Peyer's patch (tissue), 4 donors: ENCODE measurements around the gene UBXN1. TPM values are rescaled to one million over a fixed set of nuclear protein-coding genes. Genes with fewer than 3 reads are reported as not detected.
A peak's percentile ranks its signal among the peaks of the same experiment; 100 is the strongest.

Experiments
- DNase-seq, 3 donors: peaks; one replicate each; pipeline ENCODE4 v3.0.0-alpha.2; 2017 to 2019
- H3K27ac ChIP-seq, 4 donors: fragments of 200-600 bp; sonication (generic); one replicate each; pipeline ENCODE4 v1.5.1; 2016 to 2019
- H3K27me3 ChIP-seq, 2 donors: fragments of 200-600 bp; sonication (generic); one replicate each; pipeline ENCODE4 v1.5.1; 2019
- H3K36me3 ChIP-seq, 3 donors: fragments of 200-600 bp; sonication (generic); one replicate each; pipeline ENCODE4 v1.5.1; 2016 to 2019
- H3K4me1 ChIP-seq, 4 donors: fragments of 200-600 bp; sonication (generic); one replicate each; pipeline ENCODE4 v1.5.1; 2016 to 2019
- H3K4me3 ChIP-seq, 4 donors: fragments of 200-600 bp; sonication (generic); 1 replicate in 3 of 4; 2 replicates in 1 of 4; pipeline ENCODE4 v1.5.1; 2016 to 2019; ENCODE audit warnings: mild to moderate bottlenecking in 1 of 4
- H3K9me3 ChIP-seq, 4 donors: fragments of 200-600 bp; sonication (generic); one replicate each; pipeline ENCODE4 v1.5.1; 2016 to 2019; ENCODE audit warnings: mild to moderate bottlenecking in 1 of 4
- CTCF ChIP-seq, 6 experiments: fragments of 450-650 bp in 4 of 6; fragments of 200-600 bp in 2 of 6; sonication (generic) in 1 of 6; IDR thresholded peaks; one replicate each; pipeline ENCODE4 v1.5.1; 2017 to 2019; ENCODE audit warnings: antibody characterized with exemption in 6 of 6, mild to moderate bottlenecking in 3 of 6, moderate library complexity in 1 of 6
- POLR2A ChIP-seq, 2 donors: fragments of 450-650 bp; IDR thresholded peaks; one replicate each; pipeline ENCODE4 v1.5.1; 2017; ENCODE audit warnings: antibody characterized with exemption in 2 of 2, mild to moderate bottlenecking in 2 of 2, moderate library complexity in 2 of 2
- total RNA-seq, 4 donors: library from RNA; depleted of rRNA; stranded (reverse); fragments of >200 nt; gene quantifications; one replicate each; pipeline ENCODE4 v1.1.0, GENCODE V29; 2016

UBXN1 gene
- total RNA-seq, 4 donors from 2014 or later, result 91.1 to 169 (median 100) TPM

GRCh38 chr11:62649486-62649885 is 29.4 kb downstream of the UBXN1 start:
- no peak for TF ChIP-seq POLR2A (IDR thresholded peaks at IDR 0.05)
- no peak for TF ChIP-seq CTCF (IDR thresholded peaks at IDR 0.05)
- Histone ChIP-seq H3K4me1 (peaks cover 0 to 33% (median 13%) of the 10 kb centered on the region in 4 donors), H3K36me3 (peaks cover 0 to 23% (median 0%) of the 10 kb centered on the region in 3 donors), H3K9me3 (no peaks in the 10 kb centered on the region), H3K4me3 (no peak overlapping the region), H3K27ac (no peak overlapping the region), H3K27me3 (no peaks in the 10 kb centered on the region)
- no peak for DNase-seq

GRCh38 chr11:62648967-62649364 is 29.9 kb downstream of the UBXN1 start:
- Histone ChIP-seq H3K9me3 (no peaks in the 10 kb centered on the region), H3K4me1 (peaks cover 0 to 35% (median 13%) of the 10 kb centered on the region in 4 donors), H3K27ac (no peak overlapping the region), H3K36me3 (peaks cover 0 to 28% (median 0%) of the 10 kb centered on the region in 3 donors), H3K27me3 (no peaks in the 10 kb centered on the region), H3K4me3 (no peak overlapping the region)
- no peak for TF ChIP-seq POLR2A (IDR thresholded peaks at IDR 0.05)
- DNase-seq, result no peak

GRCh38 chr11:62648185-62648966 is 30.5 kb downstream of the UBXN1 start:
- Histone ChIP-seq H3K4me3 (no peak overlapping the region), H3K9me3 (no peaks in the 10 kb centered on the region), H3K27ac (no peak overlapping the region), H3K27me3 (no peaks in the 10 kb centered on the region), H3K36me3 (peaks cover 0 to 34% (median 0%) of the 10 kb centered on the region in 3 donors), H3K4me1 (peaks cover 0 to 35% (median 13%) of the 10 kb centered on the region in 4 donors)
- DNase-seq, result no peak
- no peak for TF ChIP-seq POLR2A (IDR thresholded peaks at IDR 0.05)
- no peak for TF ChIP-seq CTCF (IDR thresholded peaks at IDR 0.05)

GRCh38 chr11:62647609-62648005 is 31.3 kb downstream of the UBXN1 start:
- Histone ChIP-seq H3K4me1 (peaks cover 0 to 35% (median 13%) of the 10 kb centered on the region in 4 donors), H3K4me3 (no peak overlapping the region), H3K9me3 (no peaks in the 10 kb centered on the region), H3K36me3 (peaks cover 0 to 42% (median 0%) of the 10 kb centered on the region in 3 donors), H3K27me3 (no peaks in the 10 kb centered on the region), H3K27ac (no peak overlapping the region)
- no peak for DNase-seq
- TF ChIP-seq POLR2A (IDR thresholded peaks at IDR 0.05), result no peak
- no peak for TF ChIP-seq CTCF (IDR thresholded peaks at IDR 0.05)

GRCh38 chr11:62646825-62647608 is 31.9 kb downstream of the UBXN1 start:
- TF ChIP-seq CTCF (IDR thresholded peaks at IDR 0.05) (no peak), POLR2A (IDR thresholded peaks at IDR 0.05) (no peak)
- Histone ChIP-seq H3K4me3 (peak overlapping the region in 2 of 4 donors; percentile 96 to 99), H3K36me3 (peaks cover 0 to 45% (median 0%) of the 10 kb centered on the region in 3 donors), H3K4me1 (peaks cover 0 to 30% (median 10%) of the 10 kb centered on the region in 4 donors), H3K27ac (peak overlapping the region in 2 of 4 donors; percentile 39 to 93), H3K27me3 (no peaks in the 10 kb centered on the region), H3K9me3 (no peaks in the 10 kb centered on the region)
- DNase-seq, result no peak
